HG03280 (cell line): ENCODE data around the gene SUPT3H.
"Not testable (repeated sequence)": the region's sequence is repeated elsewhere in the genome, so short reads cannot be mapped to it uniquely, and the experiment has no call there.

Source experiments
- ATAC-seq: cut with Tn5 transposase; IDR thresholded peaks from one replicate; pipeline ENCODE4 v1.9.1; 2021; ENCODE audit warnings: mild to moderate bottlenecking, moderate library complexity; ENCODE audit not compliant: unreplicated experiment

Gene SUPT3H

GRCh38 chr6:45327956-45328522 is 49.7 kb downstream of the SUPT3H start, which contains the start of gene RUNX2:
RUNX2 (plus strand) TSS chr6:45328330; CDS start chr6:45328727, 397 bp downstream.
- ATAC-seq: no peak

- ATAC-seq: no peak
Observed at GRCh38 chr6:45326698-45327417, 50.9 kb downstream of the SUPT3H start.

DNA sequence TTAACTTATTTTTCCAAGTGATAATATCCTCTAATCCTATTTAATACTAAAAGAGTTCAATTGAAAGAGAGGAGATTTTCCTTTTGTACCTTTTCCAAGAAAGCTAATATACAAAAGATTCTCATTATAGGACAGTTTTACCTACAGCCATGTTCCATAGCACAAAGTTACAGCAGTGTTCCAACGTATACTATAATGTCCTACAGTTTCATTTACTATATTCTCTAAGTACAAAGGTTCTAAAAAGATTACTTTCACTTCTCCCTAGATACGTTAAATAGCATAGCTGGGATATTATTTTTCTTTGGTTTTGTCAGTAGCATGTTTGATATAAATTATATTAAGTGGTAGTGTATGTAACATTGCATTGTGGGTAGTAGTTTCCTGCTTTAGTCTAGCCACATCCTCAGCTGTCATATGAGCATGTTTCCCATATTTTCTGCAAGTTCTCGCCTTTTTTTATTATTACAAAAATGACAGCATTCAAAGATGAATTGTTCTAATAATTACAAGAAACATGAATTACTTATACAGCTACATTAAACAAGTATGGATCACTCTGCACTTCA is 54.0 kb downstream of the SUPT3H start:
- no peak for ATAC-seq

DNA sequence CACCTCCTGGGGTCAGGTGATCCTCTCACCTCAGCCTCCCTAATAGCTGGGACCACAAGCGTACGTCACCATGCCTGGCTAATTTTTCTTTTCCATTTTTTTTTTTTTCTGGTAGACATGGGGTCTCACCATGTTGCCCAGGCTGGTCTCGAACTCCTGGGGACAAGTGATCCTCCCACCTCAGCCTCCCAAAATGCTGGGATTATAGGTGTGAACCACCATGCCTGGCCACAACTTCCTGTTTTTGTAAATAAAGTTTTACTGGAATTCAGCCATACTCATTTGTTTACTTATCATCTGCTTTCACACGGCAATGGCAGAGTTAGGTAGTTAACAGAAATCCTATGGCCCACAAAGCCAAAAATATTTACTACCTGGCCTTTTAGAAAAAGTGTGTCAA is 57.4 kb downstream of the SUPT3H start:
- no peak for ATAC-seq

DNA sequence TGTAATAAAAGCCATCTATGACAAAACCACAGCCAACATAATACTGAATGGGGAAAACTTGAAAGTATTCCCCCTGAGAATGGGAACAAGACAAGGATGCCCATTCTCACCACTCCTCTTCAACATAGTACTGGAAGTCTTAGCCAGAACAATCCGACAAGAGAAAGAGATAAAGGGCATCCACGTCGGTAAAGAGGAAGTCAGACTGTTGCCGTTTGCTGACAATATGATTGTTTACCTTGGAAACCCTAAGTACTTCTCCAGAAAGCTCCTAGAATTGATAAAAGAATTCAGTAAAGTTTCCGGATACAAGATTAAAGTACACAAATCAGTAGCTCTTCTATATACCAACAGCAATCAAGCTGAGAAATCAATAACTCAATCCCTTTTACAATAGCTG is 63.6 kb downstream of the SUPT3H start:
- ATAC-seq: no peak

GRCh38 chr6:45310118-45310788 is 67.5 kb downstream of the SUPT3H start:
- no peak for ATAC-seq

DNA sequence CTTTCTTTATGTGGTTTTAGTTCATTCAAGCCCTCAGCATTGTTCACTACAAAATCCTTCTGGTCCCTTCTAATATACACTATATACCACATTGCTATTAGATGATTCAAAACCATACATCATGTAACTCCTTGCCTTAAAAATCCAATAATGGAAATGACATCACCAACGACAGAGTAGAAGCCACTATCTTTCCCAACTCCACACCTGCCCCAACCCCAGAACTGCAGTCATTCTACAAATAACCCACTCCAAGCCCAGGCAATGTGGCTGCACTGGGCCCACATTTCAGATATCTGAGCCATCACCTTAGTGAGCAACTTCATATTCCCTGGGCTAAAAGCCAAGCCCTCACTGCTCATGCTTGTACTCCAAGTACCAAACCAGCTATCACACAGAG is 72.2 kb downstream of the SUPT3H start:
- no peak for ATAC-seq

GRCh38 chr6:45302832-45303231 is 74.9 kb downstream of the SUPT3H start:
- no peak for ATAC-seq

DNA sequence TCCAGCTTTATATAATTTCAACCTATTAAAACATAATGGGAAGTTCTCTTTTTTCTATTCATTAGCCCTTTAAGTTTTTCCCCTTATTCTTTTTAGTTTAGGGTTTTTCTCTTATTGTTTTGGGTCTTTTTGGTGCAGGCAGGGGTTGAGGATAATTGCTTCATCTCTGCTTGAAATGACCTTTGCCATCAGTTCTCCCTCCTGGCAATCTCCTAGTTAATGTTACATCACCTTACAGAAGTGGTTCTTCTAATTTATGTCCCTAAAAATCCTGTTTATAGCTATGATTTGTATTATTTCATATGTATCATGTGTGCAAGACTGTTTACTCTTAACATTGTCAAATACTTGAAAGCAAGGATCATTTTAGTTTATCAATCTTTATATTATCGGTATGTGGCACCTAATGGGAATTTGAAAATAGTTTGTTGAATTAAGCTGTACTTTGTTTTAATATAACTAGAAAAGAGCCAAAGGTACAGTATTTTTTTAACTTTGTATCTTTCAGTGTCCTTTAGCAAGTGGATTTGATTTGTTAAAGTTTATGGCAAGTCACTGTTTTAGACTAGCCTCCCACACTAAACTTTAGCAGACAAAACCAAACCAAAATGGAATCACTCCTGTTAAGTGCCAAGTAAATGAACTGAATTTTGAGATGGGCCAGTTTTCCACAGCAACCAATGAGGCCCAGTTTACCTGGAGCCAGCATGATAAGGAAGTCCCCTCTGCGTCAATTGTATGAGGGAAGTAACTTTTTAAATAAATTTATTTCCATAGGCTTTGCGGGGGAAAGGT is 76.2 kb downstream of the SUPT3H start:
- ATAC-seq: no peak

GRCh38 chr6:45300736-45301135 is 77.0 kb downstream of the SUPT3H start:
- ATAC-seq: no peak

- no peak for ATAC-seq
Observed at GRCh38 chr6:45299096-45299581, 78.6 kb downstream of the SUPT3H start.

DNA sequence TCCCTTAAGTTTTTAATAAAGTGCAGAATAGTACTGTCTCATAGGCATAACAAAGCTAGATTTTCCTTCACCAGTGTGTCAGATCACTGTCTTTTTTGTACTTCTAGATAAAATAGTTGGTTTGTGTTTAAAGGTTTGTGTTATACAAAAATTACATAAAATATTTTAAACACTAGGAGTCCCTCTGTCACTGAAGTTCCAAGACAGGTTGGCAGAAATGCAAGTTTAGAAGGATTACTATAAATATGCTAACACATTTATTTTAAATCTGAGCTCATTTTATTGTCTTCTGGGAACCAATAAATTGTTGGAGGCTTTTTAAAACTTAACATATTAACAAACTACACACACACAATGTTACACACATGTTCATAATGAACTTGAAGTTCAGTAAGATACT is 80.4 kb downstream of the SUPT3H start:
- ATAC-seq: no peak

DNA sequence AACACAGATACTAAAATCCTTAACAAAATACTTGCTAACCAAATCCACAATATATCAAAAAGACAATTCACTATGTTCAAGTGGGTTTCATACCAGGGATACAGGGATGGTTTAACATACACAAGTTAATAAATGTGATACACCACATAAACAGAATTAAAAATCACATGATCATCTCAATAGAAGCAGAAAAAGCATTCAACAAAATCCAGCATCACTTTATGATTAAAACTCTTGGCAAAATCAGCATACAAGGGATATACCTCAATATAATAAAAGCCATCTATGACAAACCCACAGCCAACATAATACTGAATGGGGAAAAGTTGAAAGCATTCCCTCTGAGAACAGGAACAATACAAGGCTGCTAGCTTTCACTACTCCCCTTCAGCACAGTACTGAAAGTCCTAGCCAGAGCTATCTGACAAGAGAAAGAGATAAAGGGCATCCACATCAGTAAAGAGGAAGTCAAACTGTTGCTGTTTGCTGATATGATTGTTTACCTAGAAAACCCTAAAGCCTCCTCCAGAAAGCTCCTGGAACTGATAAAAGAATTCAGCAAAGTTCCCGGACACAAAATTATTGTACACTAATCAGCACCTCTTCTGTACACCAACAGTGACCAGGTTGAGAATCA is 83.6 kb downstream of the SUPT3H start:
- ATAC-seq: not testable (repeated sequence)

DNA sequence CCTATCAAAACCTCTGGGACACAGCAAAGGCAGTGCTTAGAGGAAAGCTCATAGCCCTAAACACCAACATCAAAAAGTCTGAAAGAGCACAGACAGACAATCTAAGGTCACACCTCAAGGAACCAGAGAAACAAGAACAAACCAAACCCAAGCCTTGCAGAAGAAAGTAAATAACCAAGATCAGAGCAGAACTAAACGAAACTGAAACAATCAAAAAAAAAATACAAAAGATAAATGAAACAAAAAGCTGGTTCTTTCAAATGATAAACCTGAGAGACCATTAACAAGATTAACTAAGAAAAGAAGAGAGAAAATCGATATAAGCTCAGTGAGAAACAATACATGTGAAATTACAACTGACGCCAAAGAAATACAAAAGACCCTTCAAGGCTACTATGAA is 84.4 kb downstream of the SUPT3H start:
- no peak for ATAC-seq

GRCh38 chr6:45289751-45290514 is 87.8 kb downstream of the SUPT3H start:
- no peak for ATAC-seq

GRCh38 chr6:45286707-45287106 is 91.0 kb downstream of the SUPT3H start:
- not testable (repeated sequence) for ATAC-seq

DNA sequence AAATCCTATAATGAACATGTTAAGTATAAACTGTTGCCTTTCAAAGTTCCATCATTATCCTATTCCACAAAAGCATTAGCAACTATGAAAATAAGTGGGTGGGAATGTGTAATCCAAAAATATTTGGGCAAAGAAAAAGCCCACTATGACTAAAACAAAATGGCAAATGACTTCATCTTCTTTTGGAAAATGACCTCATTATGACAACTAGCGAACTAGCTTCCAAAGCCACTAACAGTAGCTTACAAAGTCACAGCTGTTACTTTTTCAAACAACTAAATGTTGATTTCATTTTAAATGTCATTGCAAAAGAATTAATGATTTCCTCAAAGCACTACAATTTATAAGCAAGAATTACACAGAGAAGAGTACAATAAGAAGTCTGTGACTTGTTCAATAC is 99.4 kb downstream of the SUPT3H start:
- no peak for ATAC-seq

- not testable (repeated sequence) for ATAC-seq
Observed at GRCh38 chr6:45277741-45278140, 100.0 kb downstream of the SUPT3H start.

DNA sequence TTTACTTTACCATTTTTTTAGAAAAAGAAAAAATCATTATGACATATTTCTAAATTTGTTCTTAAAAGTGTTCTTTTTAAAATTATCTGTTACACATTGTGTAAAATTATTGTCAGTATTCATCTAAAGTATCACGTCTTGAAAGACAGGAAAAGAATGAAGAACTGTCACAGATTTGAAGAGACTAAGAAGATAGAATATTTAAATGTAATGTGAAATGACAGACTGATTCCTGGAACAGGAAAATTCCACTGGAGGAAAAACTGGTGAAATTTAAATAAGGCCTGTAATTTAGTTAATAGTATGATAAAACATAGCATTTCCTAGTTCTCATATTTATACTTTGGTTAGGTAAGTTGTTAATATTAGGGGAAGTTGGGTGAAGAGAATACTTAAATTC is 102.4 kb downstream of the SUPT3H start:
- ATAC-seq: no peak

DNA sequence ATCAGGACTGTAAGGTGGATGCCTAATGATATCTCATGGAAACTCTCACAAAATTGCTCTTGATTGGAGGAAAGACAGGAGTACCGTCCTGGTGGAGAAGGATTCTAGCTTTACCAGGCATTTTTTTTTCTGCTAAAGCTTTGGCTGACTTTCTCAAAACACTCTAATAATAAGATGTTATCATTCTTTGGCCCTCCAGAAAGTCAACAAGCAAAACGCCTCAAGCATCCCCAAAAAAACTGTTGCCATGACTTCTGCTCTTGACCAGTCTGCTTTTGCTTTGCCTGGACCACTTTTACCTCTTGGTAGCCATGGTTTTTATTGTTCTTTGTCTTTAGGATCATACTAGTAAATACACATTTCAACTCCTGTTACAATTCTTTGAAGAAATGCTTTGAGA is 105.1 kb downstream of the SUPT3H start:
- ATAC-seq: no peak
